ENCODE measurements around the gene HYOU1.

GRCh38 chr11:119048644-119049043 is 8.4 kb downstream of the HYOU1 start:
- TF ChIP-seq HDGF (IDR thresholded peaks at IDR 0.05; ENCODE audit: borderline replicate concordance) (no peak), SP1 (IDR thresholded peaks at IDR 0.05) (no peak), L3MBTL2 (conservative IDR thresholded peaks at IDR 0.05) (no peak), FOXK2 (IDR thresholded peaks at IDR 0.05) (no peak), FOXM1 (IDR thresholded peaks at IDR 0.05; ENCODE audit: borderline replicate concordance) (no peak), TARDBP (IDR thresholded peaks at IDR 0.05) (no peak)

Data from HEK293T (cell line).